Activated CD4-positive, alpha-beta T cell treated with anti-CD3 and anti-CD28 coated beads for 4 hours (primary cell): ENCODE results near the gene PRR23E.

ENCODE experiments used
- DNase-seq, 2 donors: peaks; one replicate each; pipeline ENCODE4 v3.0.0-alpha.2; 2020

The PRR23E gene, protein sequence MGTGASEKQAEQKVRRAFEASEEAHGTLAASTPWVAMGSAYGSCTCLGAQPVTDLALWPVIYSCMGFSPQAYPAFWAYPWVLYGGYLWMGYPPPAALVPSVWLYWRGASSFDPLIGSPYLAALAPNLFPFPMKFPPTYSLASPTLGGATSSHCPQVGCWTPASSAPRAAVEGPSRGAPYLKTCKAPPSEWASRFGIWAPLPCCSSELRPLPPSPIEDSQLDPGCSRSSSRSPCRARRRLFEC

DNA sequence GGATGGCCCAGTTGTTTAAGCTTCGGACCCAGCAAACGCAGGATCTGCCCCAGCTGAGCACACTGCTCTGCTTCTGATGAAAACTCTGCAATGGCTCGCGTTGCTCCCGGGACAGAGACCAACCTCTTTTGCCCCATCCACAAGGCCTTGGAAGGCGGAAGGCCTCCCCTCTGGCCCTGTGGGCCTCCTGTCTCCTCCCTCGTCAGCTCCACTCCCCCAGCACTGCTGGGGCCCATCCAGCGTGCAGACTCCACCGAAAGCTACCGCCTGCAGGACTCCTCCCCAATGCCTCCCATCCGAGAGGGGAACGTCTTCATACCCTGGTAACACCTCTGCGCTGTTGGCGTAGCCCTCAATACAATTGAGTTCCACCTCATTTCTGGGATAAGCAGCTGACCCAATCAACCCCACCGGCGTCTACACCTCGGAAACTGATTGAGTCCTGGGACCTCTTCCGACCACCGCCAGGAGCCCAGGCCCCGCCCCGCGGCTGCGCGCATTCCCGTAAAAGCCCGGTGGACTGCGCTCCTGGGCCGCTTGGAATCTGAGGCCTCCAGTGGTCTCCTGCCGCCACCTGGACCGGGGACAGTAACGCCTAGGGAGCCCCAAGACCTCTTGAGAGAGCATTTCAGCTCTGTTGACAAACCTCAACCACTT is at the start of gene PRR23E:
TSS of gene PRR23E (plus strand) at position 556 of the 657 bp plus-strand sequence. CDS start 3,555 bp downstream, outside the sequence.
- DNase-seq: no peak

DNA sequence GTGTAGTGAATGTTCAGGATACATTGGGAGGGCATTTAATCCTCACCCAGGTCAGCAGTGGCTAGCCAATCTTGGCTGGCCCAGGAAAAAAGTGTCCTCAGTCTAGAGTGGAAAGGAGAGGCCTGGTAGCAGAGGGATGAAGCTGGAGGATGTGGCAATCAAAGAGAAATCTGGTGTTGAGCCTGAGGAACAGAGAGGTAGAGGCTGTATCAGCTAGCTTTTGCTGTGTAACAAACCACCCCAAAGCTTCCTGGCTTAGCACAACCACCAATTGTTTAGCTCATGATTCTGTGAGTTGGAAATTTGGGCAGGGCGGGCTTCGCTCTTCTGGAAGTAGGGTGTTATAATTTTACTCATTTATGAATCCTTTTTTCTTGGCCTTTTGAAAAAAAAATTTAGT is 49.8 kb upstream of the PRR23E start:
- no peak for DNase-seq

DNA sequence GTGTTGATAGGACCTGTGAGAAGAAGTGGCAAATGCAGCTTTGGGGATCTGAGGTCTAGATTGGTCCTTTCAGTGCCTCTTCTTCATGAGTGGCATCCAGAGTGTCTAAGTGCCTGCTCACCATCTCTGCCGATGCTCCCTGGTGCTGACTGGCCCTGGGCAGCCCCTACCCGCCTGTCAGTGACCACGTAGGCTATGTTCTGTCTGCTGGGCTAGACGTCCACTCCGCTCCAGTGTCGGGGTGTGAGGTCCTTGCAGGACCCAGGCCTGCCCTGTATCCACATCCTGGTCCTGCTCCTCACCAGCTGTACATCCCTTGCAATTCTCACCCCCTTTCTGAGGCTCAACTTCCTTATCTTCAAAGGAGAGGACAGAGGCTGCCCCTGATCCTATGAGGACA is 48.3 kb upstream of the PRR23E start:
- DNase-seq: no peak

DNA sequence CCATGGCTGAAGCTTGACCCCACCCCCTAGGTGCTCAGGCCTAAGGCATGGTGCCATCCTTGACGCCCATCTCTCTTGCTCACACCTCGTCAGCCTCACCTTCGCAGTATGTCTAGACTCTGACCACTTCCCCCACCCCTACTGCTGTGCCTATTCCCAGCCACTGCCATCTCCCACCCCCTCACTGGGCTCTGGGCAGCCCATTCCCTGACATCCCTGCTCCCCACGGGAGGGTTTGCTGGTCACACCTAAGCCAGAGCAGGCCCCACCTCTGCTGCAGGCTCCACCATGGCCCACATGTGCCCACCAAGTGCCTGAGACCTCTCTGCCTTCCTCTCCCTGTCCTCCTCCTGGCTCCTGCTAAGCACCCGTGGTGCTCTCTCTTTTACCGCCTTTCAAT is 47.7 kb upstream of the PRR23E start:
- DNase-seq: no peak

DNA sequence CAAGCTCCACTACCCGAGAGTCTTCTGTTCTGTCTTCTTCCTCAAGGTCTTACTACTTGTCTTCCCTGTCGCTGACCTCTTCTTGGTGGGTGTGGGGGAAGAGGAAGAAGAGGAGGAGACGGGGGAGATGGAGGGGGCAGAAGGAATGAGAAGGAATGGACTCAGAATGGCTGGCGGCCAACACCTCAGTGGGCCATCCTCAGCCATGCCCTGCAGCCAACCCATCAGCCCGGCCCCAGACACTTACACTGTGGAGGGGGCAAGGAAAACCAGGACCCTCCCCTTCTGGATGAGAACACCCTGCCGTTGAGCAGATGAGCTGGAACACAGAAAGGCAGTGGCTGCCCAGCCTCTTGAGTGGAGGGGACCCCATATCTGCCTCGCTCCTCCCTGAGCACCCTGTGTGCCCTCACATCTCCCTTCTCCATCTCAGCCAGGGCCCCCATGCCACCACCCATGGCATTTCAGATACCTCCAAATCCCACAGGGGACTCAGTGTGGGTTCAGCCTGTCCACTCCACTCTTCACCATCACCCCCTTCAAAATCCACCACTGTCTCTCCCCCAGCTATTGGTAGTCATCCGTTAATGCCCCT is 45.5 kb upstream of the PRR23E start:
- DNase-seq: no peak

DNA sequence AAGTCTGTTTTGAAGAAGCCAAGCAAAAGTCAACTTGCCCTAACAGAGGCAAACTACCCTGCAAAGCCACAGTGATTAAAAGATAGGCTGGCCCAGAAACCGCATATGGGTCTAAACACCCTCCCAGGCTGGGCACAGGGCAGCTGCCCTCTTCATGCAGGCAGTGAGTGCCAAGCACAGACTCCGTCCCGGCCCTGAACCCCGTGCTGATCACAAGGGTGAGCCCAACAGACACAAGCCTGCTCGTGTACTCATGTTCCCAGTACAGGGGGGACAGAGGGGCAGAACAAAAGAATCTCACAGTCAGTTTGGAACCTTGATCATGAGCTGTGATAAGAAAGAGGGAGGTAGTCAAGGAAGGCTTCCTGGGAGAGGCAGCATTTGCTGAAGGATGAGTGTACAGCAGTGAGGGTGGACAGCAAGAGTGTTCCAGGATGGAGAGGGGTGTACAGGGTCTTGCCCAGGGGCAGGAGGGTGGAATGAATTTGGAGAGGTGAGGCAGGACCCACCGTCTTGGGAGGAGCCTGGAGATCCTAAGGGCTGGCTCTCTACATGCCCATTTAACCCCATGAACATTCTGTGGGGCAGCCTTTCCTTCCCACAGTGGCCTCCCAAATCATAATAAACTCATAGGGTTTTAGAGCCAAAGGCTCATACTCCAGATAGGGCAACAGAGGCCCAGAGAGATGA is 43.2 kb upstream of the PRR23E start:
- DNase-seq: no peak

DNA sequence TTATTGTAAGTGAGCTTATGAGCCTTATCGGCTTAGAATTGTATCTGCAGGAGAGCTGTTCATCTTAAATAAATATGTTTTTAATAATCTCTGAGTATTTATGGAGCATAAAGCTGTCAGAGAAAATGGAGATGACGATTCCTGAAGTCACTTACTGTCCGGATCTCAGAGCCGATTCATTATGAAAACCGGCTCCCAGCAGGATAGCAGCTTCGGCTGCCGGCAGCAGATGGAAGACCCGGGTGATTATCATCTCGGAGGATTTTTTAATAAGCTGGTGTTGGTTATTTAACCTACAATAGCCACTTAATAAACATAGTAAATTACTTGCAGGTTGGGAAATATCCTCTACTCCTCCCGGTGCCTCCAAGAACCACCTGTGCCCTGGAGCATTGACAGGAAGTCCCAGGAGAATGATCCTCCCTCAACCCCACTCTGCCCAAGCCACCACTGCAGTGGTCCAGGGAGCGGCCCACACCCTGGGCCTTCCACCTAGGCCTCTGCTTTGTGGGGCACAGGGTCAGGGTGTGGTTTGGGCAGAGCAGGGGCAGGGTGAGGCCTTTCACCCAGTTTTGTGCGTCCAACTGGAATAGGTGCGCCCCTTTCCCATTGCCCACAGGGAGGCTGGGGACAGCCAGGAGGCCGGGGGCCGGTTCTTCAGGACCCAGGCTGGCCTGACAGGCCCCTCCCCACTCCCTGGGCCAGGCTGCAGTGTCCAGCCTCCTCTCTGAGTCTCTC is 42.2 kb upstream of the PRR23E start:
- no peak for DNase-seq

DNA sequence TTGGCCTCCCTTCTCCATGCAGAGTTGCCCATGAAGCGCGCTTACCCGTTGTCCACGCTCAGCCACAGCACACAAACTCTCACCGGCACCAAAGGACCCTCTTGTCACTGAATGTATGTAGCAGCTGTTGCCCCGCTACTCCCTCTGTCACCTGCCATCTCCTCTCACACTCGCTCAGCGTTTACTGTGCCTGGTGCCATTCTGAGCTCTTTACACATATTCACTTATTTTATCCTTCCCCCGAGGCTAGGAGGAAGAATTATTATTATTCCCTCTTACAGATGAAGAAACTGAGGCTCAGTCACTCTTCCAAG is 41.7 kb upstream of the PRR23E start:
- DNase-seq: no peak

DNA sequence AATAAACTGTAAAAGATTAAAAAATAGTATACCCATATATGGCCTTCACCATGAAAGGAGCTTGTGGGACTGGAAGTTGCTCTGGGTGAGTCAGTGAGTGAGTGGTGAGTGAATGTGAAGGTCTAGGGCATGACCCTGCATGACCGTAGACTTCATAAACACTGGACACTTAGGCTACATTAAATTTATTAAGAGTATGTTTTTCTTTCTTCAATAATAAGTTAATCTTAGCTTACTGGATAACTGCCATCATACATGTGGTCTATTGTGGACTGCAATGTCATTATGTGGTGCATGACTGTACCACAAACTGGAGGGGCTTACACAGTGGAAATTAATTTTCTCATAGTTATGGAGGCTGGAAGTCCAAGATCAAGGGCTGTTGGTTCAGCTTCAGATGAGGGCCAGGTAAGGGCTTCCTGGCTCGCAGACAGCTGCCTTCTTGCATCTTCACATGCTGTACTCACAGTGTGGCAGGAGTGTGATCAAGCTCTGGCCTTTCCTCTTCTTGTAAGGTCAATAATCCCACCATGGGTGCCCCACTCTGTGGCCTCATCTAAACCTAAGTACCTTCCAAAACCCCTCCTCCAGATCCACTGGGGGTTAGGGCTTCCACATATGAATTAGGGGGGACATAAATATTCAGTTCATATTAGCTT is 40.8 kb upstream of the PRR23E start:
- no peak for DNase-seq

DNA sequence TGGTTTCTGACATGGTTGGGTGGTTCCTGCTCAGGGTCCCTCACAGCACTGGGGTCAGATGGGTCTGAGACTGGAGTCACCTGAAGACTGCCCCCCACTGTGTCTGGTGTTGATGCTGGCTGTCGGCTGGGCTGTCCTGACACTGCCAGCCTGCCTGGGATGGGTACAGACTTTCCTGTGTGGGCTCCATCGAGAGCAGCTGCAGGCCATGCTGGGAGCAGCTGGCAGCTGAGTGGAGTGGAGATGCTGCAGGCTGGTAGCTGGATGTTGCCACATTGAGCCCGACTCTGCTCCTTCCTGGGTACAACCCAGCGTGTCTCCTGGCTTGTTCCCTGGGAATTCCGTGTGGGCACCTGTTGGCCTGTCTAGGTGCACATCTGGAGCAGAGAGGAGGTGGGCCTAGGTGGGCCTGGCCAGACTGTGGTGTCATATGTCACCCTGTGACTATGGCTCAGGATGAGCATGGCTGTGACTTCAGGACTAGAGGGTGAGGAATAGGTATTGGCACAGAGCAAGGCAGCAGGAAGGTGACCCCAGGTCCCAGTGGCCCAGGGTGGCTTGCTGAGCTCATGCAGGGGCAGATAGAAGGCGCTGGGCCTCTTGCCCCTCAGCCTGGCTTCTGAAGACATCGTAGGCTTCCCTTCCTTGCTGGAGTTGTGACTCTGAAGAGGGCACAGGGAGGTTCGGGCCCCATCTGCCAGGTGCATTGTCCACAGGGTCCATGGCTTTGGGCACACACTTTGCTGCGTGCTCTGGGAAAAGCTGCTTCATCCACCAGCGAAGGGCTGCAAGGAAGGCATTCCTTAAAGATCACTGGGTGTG is 40.0 kb upstream of the PRR23E start:
- DNase-seq: no peak

DNA sequence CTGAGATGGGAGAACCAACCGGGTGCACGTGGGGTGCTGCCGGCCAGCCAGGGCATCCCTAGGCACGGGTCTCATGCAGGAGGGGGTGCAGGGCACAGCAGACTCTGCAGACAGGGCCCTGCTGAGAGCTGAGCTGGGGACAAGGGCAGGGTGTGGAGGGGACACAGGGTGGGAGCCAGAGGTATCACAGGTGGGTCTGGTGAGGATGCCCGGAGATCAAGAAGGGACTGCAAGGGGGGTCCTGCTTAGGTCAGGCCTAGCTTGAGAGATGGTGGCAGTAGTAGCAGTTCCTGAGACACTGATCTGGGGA is 39.5 kb upstream of the PRR23E start:
- no peak for DNase-seq

DNA sequence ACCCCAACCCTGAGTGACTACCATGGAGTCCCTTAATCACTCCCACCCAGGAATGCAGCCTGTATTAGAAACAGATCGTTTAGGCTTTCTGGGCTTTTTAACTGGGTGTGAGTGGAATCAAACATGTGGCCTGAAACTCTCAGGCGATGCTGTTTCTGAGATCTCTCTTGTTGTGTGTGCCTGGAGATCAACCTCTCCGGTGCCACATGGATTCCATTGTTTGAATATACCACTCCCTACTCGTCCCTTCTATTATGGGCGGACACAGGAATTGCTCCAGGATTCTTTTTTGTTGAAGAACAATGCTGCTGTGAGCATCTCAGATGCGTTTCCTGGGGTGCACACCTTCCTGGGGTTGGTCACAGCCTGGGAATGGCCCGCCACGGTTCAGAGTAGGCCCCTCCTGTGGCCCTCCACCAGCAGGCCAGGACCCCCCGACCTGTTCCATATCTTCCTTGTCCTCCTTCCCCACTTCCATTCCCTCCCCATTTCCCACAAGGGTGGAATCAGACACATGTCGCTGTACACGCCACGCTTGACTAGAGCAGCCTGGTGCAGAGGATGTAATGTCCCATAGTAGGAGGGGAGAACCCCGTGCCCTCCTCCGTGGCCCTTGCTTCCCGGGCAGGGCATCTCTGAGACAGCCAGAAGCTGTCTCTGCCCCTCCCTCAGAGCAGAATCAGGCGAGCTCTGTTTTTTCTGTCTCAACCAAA is 36.4 kb upstream of the PRR23E start:
- no peak for DNase-seq

DNA sequence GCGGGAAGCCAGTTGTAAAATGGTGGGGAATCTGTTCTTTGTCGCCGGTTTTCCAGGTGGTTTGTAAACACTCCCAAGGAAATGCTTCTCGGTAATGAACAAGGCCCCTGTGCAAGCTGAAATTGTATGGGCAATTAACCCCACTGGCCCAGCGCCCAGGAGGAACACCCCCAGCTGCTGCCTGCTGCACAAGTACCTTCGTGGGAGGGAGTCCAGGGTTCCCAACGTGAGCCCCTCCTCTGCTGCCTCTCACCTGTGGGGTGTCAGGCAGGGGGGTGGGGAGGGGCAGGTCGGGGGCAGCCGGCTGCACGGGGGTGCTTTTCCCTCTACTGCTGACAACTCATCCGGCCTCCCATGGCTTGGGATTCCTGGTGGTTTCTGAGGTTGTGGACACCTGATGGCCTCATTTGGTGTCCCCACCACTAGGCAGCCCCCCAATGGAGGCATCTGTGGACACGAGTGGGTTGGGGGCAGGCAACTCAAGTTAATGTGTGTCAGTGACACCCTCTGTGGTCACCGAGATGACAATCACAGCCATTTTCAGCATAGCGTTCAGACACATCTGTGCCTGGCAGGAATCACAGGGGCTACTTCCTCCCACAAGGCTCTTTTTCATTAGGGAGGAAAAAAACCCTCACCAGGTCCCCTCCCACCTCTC is 35.6 kb upstream of the PRR23E start:
- DNase-seq: no peak

DNA sequence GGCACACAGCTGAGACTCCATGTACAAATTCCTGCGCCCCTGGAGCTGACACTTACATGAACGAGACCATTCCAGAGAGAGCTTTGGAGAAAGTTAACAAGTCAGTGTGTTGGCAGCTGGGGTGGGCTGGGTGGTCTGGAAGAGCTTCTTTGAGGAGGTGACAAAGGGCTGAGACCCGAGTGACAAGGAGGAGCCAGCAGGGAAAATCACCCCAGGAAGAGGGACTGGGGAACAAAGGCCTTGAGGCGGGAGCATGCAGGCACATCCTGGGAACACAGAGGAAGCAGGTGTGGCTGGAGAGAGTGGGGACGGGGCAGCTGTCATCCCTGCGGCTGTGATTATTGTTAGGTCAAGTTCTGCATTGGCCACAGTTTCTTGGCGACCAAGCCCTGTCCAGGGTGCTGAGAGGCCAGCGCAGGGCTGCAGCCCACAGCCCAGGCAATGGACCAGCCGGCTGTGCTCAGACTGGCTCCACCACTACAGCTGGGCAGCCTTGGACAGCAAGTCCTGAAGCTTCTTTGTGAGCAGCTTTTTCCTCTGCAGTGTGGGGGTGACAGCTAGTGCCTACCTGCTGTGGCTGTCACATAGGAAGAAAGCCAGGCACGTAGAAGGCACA is 34.2 kb upstream of the PRR23E start:
- no peak for DNase-seq

DNA sequence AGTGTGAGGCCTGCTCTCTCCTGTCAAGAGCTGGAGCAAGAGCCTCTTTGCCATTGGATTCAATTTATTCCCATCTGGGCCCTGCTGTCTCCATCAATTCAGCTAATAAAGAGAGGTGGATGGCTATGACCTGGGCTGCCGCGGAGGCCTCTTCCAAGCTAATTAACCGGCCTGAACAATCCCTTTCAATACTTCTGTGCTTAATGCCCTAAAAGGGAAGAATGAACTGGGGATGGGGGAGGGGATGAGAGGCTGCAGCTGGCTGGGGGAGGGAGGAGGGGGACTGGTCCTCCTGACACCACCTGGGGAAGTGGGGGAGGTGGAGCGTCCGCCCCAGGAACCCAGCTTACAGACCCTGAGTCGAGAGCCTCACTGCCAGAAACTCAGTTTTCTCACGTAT is 33.4 kb upstream of the PRR23E start:
- no peak for DNase-seq

DNA sequence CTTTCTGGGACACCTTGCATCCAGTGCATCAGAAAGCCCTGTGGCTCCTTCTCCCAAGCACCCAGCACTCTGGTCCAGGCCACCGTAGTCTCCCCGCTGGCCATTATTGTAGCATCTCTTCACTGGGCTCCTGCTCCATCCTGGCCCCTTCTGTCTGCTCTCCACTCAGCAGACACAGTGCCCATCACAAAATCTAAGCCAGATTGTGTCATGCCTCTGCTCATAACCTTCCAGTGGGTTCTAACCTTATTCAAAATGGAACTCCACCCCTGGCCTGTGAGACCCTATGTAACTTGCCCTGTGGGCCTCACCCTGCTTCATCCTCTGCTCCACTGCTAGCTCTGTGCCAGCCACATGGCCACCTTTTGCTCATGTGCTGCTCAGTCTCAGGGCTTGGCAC is 31.7 kb upstream of the PRR23E start:
- DNase-seq: no peak

DNA sequence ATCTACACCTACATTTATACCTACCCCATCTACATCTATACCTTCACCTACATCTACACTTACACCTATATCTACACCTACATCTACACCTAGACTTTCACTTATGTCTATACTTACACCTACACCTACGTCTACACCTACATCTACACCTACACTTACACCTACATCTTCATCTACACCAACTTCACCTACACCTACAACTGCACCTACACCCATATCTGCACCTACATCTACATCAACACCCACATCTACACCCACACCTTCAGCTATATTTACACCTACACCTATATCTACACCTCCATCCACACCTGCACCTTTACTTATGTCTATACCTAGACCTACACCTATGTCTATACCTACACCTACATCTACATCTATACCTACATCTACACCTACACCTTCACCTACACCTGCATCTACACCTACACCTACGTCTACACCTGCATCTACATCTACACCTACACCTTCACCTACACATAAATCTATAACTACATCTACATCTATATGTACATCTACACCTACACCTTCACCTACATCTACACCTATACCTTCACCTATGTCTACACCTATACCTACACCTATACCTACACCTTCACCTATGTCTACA is 30.9 kb upstream of the PRR23E start:
- DNase-seq: no peak

DNA sequence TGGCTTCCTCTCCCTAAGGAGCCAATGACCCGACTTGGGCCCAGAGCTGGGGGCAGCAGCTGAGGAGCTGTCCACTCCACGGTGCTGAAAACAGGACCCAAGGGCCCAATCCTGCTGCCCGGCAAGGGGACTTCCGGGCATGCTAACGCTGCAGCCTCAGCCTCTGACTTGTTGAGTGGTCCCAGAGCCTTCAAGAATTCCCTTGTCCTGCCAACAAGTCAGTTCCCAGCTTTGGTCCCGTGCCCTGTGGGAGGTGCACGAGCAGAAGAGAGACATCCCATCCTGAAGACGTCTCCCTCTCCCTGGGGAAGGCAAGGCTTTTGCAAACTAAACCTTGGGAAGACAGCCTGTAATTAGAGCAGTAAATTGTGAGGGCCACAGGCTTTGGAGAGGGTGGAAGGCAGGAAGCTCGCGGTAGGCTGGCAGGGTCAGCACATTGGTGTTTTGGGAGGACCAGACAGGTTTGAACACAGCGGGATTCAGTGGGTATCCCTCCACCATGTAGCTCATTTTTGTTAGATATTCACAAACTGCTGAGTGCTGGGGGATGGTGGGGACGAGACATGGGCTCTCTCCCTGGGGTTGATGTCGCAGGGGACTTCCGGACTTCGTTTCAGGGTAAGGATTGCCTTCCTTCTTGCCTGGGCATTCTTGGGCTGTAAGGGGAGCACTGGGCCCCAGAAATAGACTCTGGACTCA is 29.8 kb upstream of the PRR23E start:
- no peak for DNase-seq

DNA sequence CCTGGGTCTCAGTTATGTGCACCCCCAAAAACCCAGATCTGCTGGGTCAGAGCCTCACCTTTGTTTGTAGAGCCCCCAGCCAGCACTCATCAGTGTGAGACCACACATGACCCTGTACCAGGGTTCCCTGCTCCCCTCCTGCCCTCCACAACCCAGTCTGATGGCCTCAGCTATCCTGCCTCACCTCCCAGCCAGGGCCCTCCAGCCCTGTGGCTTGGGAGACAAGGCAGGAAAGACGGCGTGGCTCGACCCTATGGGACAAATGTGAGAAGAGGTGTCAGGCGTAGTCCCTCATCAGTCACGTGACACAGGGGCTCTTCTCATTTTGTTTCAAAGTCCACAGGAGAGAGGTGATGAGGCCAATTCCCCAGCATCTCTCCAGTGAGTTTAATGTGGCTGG is 28.3 kb upstream of the PRR23E start:
- DNase-seq: no peak
